ENCODE results near the gene ACVR2A.

The ACVR2A gene

DNA sequence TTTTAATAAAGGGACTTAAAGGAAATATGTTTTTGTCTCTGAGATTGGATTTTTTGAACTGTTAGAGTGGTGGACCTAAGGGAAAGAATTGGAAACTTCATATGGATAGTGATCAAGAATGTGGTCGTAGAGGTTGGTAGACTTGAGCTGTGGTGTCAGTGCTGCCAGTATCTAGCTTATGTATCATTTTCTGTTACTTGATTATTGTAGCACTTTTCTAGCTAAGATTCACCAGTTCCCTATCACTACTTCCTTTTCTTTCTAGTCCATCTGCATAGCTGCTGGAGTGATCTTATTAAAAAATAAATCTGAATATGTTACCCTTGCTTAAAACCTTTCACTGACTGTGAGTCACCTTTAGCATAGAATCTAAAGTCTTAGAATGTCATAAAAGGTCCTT is 6.0 kb downstream of the ACVR2A start:
- TF ChIP-seq, protein P1, sequence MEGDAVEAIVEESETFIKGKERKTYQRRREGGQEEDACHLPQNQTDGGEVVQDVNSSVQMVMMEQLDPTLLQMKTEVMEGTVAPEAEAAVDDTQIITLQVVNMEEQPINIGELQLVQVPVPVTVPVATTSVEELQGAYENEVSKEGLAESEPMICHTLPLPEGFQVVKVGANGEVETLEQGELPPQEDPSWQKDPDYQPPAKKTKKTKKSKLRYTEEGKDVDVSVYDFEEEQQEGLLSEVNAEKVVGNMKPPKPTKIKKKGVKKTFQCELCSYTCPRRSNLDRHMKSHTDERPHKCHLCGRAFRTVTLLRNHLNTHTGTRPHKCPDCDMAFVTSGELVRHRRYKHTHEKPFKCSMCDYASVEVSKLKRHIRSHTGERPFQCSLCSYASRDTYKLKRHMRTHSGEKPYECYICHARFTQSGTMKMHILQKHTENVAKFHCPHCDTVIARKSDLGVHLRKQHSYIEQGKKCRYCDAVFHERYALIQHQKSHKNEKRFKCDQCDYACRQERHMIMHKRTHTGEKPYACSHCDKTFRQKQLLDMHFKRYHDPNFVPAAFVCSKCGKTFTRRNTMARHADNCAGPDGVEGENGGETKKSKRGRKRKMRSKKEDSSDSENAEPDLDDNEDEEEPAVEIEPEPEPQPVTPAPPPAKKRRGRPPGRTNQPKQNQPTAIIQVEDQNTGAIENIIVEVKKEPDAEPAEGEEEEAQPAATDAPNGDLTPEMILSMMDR (IDR thresholded peaks at IDR 0.05; ENCODE audit: low read depth, low read length), result no peak

DNA sequence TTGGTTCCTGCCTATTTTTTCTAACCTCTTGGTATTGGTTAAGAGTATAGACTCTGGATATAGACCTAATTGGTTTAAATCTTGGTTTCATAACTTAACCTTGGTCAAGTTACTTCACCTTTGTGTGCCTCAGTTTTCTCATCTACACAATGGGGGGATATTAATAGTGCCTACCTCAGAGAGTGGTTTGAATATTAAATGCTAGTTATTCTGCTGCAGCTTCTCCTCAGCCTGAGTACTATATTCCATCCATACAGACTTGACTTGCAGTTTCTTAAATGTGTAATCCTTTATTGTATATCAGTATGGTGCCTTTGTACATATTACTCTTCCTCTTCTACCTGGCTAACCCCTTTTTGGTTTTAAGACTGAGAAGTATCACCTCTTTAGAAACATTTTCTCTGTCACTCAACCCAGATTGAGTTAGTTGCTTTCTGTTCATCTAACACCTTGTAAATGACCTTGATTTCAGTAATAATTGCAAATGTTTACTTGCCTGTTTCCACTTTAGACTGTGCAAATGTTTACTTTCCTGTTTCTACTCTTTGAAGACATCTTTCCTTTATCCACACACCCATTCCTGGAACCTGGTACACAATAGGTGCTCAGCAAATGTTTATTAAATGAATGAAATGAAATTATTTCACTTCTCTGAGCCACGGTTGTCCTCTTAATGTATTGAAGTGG is 6.6 kb downstream of the ACVR2A start:
- no peaks in the 10 kb centered on the region for H3K9me3 ChIP-seq
- no peak for DNase-seq
- H3K4me1 ChIP-seq, result no peaks in the 10 kb centered on the region
- H3K27me3 ChIP-seq, result no peaks in the 10 kb centered on the region
- H3K36me3 ChIP-seq, result no peaks in the 10 kb centered on the region
- no peak overlapping the region for H3K4me3 ChIP-seq (ENCODE audit: low read depth, low read length)
- TF ChIP-seq, protein P1 (IDR thresholded peaks at IDR 0.05; ENCODE audit: low read depth, low read length), result no peak

More for the DNA sequence above, 6.0 kb downstream of the ACVR2A start:
- no peak overlapping the region for H3K4me3 ChIP-seq (ENCODE audit: low read depth, low read length)
- no peaks in the 10 kb centered on the region for H3K4me1 ChIP-seq
- no peaks in the 10 kb centered on the region for H3K36me3 ChIP-seq
- H3K9me3 ChIP-seq, result no peaks in the 10 kb centered on the region
- DNase-seq, result no peak
- no peaks in the 10 kb centered on the region for H3K27me3 ChIP-seq

DNA sequence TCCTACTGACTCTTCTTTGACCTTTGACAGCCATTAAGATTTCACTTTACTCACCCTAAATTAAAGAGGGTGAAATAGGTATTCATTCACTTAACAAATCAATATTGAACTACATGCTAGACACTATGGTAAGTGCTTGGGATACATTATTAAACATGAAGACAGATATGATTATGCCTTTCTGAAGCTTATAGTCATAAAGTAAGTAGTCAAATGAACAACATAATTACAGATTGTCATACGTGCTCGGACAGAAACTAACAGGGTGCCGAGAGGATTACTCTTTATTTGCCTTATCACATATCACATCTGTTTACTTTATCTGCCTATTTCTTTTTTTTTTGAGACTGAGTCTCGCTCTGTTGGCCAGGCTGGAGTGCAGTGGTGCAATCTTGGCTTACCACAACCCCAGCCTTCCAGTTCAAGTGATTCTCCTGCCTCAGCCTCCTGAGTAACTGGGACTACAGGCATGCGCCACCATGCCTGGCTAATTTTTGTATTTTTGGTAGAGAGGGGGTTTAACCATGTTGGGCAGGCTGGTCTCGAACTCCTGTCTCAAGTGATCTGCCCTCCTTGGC is 9.8 kb downstream of the ACVR2A start:
- Histone ChIP-seq H3K9me3 (no peaks in the 10 kb centered on the region), H3K4me3 (ENCODE audit: low read depth, low read length) (no peak overlapping the region), H3K4me1 (no peaks in the 10 kb centered on the region; the same call in 1 of the 2 replicates), H3K27me3 (no peaks in the 10 kb centered on the region), H3K36me3 (no peaks in the 10 kb centered on the region)
- TF ChIP-seq, protein P1 (IDR thresholded peaks at IDR 0.05; ENCODE audit: low read depth, low read length), result no peak
- DNase-seq, result no peak

DNA sequence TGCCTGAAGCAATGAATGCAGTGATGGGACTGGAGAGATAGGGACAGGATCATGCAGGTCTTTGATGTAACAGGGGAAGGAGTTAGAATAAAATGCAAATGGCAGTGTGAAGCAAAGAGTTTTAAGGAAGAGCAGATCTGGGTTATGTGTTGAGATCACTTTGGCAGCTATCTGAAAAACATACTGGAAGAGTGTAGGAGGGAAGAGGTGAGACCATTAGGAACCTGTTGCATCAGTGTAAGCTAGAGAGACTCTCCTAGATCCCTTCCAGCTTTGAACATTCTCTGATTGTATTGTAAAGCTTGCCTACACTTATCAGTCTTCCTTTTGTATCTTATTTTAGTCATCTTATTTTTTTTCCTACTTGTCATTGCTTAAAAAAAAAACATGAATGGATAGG is 10.5 kb downstream of the ACVR2A start:
- Histone ChIP-seq H3K27me3 (no peaks in the 10 kb centered on the region), H3K4me1 (no peaks in the 10 kb centered on the region; the same call in 1 of the 2 replicates), H3K9me3 (no peaks in the 10 kb centered on the region), H3K36me3 (no peaks in the 10 kb centered on the region), H3K4me3 (ENCODE audit: low read depth, low read length) (no peak overlapping the region)
- no peak for DNase-seq
- TF ChIP-seq, protein P1 (IDR thresholded peaks at IDR 0.05; ENCODE audit: low read depth, low read length), result no peak

DNA sequence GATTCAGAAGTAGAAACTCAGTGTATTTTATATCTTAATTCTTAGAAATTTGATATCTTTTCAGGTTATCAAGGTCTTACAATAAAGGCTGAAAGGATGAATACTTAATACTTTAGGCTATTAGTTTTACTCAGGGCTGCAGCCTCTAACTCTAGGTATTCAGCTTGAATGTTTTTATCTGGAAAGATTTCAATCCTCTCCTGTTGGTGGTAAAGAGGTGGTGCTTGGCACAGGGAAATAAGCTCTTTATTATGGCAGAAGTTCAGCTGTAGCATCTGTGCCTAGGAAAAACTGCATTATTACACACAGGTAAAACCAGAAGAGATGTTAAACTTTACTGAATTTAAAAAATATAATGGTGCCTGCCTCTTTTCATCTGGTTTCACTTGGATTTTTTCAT is 11.1 kb downstream of the ACVR2A start:
- Histone ChIP-seq H3K4me1 (no peaks in the 10 kb centered on the region; the same call in 1 of the 2 replicates), H3K27me3 (no peaks in the 10 kb centered on the region), H3K9me3 (no peaks in the 10 kb centered on the region), H3K4me3 (ENCODE audit: low read depth, low read length) (no peak overlapping the region), H3K36me3 (no peaks in the 10 kb centered on the region)
- DNase-seq, result no peak
- TF ChIP-seq, protein P1 (IDR thresholded peaks at IDR 0.05; ENCODE audit: low read depth, low read length), result no peak

DNA sequence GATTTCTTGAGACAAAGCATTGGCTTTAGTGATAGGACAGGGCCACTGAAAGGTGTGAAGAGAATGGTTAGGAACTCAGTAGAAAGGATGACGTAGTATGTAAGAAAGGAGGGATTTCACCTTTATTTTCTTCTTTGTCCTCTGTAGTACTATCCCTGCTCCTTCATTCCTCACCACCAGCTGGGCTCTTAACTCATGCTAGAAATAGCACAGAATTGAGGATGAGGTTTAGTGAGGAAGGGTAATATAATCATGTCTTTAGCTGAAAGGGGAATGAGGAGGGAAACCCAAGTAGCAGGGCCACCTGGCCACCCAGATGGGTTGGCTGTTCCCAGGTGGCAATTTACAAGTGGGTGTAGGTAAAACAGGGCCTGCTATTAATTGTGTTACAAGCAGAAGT is 15.2 kb downstream of the ACVR2A start:
- Histone ChIP-seq H3K4me3 (ENCODE audit: low read depth, low read length) (no peak overlapping the region), H3K4me1 (no peaks in the 10 kb centered on the region; the same call in 1 of the 2 replicates)
- DNase-seq, result no peak

More for the DNA sequence above, 15.2 kb downstream of the ACVR2A start:
- H3K27me3 ChIP-seq, result no peaks in the 10 kb centered on the region
- no peaks in the 10 kb centered on the region for H3K36me3 ChIP-seq
- no peaks in the 10 kb centered on the region for H3K9me3 ChIP-seq
- TF ChIP-seq, protein P1 (IDR thresholded peaks at IDR 0.05; ENCODE audit: low read depth, low read length), result no peak
